ENCODE measurements around the gene SPHK2.

The SPHK2 gene

DNA sequence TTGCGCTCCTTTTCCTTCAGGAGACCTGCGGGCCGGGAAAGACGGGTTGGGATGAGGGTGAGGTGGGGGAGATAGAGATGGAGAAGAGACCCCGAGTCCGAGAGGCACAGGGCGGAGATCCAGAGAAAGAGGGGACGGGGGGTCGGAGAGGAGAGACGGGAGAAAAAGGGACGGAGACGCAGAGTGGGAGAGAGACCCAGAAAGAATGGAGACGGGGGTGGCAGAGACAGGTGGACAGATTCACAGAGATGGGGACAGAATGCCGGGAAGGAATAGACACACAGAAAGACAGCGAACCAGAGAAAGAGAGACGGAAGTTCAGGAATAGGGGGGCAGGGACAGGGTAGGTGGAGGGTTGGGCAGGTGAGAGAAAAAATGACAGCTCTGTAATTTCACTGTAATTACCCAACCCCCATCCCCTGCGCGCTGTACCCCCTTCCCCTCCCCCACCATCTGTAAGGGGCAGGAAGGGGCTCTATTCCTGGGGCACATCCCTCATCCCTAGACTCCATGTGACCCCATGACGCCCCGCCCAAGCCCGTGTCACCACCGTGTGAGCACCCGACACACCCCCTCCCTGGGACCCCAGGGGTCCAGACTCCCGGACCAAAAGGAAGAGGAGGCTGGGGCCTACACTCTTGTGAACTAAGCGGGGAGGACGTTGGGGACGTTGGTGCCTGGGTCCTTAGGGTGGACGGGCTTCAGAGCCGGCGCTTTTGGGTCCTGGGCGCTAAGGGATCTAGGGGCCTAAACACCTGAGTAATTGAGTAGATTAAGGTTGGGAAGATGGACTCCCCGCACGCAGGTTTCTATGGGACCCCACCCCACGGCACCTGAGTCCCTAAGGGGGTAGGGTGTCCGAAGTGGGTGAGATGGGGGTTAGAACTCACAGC is 16.9 kb downstream of the SPHK2 start:
- peak in 37 of 56 donors; percentile 17 to 70 (median 47) for DNase-seq

DNA sequence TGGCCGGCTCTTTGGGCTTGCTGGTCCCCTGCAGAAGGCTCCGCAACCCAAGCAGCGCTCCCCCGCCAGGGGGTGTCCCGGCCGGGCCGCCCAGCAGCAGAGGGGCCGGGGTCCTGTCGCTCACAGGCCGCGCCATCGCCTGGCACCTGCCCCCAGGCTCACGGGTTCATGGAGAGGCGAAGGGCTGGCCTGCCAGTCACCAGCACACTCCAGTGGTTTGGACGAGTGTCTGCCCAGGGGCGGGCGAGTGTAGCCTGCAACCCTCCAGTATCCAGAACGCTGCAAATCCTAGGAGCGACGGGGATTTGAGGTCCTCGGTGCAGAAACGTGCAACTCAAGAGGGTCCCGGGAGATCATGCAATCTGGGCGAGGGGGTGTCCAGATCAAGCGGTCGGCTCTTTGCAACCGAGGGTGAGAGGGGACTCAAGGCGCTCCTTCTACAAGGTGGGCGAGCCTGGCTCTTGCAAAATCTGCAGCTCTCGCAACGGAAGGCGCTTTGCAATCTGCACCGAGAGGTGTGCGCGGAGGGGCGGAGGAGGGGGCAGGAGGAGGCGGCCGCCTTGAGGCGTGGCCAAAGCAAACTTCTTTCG is 17.6 kb downstream of the SPHK2 start, which contains the start of gene DBP:
DBP (minus strand) TSS at position 521 of the 590 bp plus-strand sequence; CDS start at position 136, 385 bp downstream.
- DNase-seq = peak in 21 of 56 donors; percentile 45 to 80 (median 67)

DNA sequence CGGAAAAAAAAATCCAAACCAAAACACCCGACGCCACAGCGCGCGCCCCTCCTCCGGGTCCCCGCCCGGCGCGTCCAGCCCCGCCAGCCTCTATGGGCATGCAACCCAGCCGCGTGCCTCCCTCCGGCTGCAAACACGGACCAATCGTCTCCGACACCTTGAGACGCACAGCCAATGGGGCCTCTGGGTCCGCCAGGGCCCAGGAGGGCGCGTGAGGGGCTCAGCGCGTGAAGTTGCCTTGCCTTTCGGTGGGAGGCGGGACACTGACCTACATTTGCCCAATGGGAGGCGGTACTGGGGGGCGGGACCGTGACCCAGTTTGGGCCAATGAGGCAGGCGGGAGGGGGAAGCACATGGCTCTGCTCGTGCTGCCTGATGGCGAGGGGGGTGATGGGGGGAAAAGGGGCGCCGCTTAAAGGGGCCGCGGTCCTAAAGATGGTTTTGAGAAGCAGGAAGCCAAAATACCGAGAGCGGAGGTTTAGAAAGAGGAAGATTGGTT is 18.2 kb downstream of the SPHK2 start:
- peak; percentile 91 to 100 (median 99) for DNase-seq

DNA sequence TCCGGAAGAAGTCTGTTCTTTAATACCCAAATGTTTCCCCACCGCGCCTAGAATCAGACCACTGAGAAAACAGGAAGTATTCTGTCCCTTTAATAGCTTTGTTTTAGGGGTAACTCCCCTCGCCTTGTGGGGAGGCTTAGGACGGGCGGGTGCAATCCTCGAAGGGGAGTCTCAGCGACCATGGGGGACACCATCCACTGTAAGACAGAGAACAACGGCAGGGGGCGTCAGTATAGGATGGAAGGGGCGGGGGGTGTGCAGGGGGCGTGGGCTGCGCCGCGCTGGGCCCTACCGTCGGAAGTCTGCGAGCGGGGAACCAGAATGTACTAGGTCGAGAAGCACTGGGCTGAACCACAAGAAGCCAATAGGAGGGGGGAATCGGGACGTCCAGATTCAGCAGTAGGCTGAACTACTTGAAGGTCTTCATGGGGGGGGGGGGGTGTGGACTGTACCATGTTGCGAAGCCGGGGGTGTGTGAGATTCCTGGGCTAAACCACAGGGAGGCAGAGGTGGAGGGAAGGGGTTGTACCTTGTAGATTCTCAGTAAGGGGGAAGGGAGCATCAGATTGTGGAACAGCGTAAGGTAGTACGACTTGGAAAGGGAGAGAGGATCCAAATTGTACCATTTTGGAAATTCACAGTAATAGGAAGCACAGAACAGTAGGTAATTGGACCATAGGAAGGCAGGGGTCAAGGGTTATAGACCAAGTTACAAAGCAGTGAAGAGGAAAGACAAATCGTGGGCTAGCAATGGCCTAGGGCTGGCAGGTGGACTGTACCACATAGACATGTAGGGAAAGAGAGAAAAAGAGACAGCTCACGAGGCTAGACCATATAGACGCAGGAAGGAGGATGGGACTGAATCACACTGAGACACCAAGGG is 18.9 kb downstream of the SPHK2 start:
- DNase-seq = peak; percentile 46 to 96 (median 85)

DNA sequence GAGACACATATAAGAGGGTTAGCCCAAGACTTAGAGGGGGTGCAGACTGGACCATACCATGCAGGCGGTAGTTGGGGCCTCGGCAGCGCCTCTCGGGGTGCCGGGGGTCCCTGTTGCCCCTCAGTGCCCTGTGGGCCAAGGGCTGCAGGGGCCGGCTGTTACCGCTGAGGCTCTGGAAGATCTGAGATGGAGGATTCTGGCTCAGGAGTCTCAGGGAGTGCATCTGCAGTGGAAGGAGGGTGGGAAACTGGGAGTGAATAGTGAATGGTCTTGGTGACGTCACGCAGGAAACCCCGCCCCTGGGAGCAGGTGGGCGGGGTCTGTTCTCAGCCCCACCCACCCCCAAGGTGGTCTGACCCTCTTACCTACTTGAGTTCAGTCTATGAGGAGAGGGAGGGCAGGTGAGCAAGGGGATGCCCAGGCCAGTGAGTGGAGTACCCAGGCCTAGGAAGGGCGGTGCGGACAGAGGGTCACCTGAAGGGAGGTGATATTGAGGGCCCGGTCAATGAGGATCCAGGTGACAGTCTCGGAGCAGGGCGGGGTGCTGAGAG is 19.6 kb downstream of the SPHK2 start:
- peak in 4 of 56 donors; percentile 20 to 39 (median 32) for DNase-seq

DNA sequence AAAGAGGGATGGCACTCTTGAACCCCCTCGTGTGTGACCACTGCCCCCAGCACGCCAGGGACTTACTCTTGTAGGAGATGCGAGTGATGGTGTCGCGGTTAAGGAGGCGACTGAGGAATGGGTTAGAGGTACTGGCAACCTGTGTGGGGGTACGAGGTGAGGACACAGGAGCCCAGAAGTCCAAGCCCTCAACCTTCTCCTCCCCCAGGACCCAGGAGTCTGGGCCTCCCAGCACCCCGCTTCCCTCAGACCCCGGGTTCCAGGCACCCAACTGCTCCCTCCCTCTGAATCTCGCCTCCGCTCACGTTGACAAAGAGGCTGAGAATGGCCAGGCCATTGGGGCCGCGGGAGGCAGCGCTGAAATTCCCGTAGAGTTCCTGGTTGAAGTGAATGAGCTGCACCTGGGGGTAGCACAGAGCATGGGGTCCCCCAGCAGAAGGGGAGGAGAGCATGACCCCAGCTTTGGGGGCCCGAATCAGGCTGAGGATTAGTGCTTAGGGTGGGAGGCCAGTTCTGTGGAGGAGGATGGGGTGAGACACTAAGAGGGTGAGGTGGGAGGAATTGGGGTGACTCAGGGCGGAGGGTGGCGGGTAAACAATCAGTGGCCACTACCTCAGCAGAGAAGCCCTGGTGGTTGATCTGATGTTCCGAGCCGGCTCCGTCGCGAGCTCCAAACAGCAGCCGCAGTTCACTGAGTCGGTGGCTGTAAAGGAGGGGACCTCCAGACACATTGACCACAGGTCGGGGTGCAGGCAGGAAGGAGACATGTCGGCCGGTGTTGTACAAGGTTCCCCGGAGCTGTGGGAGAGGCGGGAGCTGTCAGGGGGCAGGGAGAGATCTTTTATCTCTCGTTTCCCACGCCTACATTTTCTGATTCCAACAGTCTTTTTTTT is 20.4 kb downstream of the SPHK2 start:
- no peak for DNase-seq

DNA sequence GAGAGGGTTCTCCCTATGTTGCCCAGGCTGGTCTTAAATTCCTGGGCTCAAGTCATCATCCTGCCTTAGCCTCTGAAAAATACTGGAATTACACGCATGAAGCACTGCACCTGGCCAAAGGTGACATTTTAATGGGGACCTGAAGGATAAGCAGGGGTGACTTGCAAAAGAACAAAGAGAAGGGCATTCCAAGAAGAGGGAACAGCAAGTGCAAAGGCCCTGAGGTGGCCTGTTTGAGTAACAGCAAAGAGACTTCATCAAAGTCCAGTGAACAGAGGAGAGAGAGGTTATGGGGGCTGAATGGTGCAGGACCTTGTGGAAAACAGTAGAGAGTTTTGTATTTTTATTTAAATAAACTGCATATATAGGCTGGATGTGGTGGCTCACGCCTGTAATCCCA is 22.5 kb downstream of the SPHK2 start:
- no peak for DNase-seq

DNA sequence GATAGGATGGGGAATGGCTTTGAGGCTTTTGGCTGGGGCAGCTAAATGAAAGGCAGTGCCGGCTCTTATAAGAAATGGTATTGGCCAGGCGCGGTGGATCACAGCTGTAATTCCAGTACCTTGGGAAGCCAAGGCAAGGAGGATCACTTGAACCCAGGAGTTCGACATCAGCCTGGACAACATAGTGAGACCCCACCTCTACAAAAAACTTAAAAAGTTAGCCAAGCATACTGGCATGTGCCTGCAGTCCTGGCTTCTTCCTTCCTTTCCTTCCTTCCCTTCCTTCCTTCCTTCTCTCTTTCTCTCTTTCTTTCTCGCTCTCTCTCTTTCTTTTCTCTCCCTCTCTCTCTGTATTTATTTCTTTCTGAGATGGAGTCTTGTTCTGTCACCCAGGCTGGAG is 23.6 kb downstream of the SPHK2 start:
- DNase-seq = no peak

DNA sequence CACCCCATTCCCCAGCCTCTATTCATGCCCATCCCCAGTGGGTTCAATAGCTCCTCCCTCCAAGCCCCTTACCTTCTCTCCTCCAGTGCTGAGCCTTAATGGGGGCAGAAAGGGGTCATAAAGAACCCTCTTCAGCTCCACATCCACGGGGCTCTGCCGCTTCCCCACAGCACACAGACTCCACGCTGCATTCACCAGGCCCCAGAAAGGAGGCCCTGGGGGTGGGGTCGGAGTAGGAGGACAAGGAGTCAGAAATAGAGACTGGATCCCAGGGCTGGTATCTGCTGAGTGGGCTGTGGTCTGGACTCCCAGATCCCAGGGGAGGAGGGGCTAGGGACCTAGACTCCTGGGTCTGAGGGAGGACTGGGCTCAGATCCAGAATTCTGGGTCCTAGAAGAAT is 25.0 kb downstream of the SPHK2 start:
- DNase-seq = peak in 3 of 56 donors; percentile 22 to 52 (median 43)

DNA sequence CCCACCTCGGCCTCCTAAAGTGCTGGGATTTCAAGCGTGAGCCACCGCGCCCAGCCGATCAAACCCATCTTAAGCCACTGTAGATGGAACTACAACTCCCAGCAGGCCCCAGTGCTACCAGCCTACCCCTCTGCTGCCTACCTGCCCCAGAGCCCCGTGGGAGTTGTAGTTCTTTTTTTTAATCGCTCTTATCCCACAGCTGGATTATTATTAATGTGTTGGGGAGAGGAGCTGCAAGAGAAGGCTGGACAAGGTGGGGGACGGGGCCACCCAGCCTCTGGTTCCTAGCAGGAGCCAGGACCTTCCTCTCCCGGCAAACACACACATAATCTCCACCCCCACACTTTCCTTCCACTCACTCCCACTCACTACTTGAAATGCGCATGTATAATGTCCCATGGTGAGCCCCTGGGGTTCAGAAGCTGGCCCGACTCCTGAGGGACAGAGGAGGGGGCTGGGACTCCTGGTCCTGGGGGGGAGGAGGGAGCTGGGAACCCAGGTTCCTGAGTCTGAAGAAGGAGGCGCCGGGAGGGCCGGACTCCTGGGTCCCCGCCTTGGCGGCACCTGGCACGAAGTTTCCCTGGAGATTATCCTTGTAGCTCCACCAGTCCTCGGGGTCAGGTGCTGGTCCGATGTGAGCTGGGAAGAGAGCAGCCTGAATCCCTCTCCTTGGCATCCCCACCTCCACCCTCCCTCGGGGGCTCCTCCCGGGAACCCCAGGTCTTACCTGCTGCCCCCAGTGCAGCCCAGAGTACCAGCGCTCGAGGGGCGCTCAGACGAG is 25.7 kb downstream of the SPHK2 start:
- peak in 55 of 56 donors; percentile 26 to 90 (median 72) for DNase-seq

DNA sequence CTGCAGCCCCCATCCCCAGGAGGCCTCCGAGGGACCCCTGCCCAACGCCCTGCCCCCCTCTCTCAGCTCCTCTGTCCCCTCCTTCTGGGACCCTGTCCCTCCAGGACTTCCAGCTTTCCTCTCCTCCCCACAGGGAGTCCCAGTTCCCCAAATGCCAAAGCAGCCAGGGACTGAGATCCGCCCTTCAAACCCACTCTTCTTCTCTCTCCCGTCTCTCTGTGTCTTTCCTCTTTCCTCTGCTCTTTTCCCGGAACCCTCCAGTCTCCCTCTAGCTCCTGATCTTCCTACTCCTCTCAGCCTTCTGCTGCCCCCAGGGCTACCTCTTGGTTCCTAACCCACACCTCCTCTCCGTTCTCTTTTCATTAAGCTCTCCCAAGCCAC is 26.3 kb downstream of the SPHK2 start:
- peak in 6 of 56 donors; percentile 39 to 67 (median 46) for DNase-seq

DNA sequence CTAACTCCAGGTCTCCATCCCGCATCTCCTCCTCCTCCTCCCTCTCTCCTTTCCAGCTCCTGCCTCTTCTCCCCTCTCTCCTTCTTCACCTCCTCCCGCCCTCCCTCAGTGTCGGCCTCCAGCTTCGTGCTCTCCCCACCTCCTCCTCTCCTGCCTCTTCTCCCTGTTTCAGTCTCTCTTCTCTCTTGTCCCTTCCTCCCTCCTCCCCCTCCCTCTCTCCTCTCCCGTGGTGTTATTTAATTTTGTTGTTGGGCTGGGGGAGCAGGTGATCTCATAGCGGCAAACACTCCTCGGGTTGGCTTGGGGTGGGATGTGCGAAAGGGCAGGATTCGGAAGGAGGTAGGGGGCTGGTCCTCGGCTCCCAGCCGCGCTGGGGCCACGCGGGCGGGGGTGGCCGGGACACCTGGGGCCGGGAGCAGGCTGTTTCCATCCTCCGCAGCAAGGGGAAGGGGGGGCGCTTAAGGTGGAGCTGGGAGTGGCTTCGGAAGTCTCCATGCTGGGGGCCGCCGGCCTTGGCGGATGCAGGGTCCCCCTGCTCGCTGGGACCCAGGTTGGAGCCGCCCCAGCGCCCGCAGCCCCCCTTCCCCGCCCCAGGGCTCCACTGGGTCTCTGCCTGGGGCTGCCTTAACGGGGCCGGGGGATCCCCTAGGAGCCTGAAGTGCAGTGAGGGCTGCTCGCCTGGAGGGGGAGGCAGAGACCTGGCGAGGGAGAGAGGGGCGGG is 26.9 kb downstream of the SPHK2 start, which contains the start of gene CA11:
CA11 (minus strand) TSS at position 187 of the 721 bp plus-strand sequence. CDS start 555 bp downstream, outside the sequence.
- peak in 54 of 56 donors; percentile 62 to 93 (median 87) for DNase-seq

DNA sequence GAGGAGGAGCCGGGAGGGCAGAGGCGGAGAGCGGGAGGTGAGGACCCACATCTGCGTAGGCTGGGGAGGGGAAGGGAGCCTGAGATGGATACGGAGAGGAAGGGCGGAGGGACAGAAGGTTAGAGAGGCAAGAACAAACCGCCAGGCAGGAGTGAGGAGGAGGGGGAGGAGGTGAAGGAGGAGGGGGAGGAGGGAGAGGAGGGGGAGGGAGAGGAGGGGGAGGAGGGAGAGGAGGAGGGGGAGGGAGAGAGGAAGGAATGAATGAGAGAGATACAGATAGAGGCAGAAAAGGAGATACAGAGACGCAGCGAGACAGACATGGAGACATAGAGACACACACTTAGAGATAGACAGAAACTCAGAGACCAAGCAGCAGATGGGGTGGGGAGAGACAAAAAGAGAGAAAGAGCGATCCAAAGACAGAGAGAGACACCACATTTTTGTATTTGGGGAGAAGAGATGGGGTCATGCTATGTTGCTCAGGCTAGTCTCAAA is 27.5 kb downstream of the SPHK2 start:
- peak in 1 of 56 donors; percentile 73 for DNase-seq

DNA sequence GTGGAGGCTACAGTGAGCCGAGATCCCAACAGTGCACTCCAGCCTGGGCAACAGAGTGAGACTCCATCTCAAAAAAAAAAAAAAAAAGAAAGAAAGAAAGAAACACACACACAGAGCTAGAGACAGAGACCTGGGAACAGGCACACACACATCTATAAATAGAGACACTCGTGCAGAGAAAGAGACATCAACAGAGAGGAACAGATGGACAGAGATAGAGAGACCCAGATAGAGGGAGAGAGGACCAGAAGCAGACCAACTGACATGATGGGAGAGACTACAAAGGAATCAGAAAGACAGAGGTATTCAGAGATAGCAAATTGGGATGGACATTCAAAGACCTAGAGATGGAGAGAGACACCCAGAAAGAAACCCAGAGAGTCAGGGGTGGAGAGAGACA is 28.8 kb downstream of the SPHK2 start:
- DNase-seq = no peak

DNA sequence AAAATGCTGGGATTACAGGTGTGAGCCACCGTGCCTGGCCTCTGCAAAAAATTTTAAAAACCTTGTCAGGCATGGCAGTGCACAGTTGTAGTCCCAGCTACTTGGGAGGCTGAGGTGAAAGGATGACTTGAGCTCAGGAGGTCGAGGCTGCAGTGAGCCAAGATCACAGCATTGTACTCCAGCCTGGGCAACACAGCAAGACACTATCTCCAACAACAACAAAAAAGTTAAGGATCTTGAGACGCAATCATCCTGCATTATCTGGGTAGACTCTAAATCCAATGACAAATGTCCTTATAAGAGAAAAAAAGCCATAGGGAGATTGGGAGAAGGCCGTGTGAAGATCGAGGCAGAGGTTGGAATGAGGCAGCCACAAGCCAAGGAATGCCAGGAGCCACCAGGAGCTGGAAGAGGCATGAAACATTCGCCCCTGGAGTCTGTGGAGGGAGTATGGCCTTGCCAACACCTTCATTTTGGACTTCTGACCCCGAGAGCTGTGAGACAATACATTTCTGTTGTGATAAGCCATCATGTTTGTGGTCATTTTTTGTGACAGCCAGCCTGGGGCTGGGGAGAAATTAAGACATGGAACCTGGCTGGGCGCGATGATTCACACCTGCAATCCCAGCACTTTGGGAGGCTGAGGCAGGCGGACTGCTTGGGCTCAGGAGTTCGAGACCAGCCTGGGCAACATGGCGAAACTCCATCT is 31.8 kb downstream of the SPHK2 start:
- no peak for DNase-seq

DNA sequence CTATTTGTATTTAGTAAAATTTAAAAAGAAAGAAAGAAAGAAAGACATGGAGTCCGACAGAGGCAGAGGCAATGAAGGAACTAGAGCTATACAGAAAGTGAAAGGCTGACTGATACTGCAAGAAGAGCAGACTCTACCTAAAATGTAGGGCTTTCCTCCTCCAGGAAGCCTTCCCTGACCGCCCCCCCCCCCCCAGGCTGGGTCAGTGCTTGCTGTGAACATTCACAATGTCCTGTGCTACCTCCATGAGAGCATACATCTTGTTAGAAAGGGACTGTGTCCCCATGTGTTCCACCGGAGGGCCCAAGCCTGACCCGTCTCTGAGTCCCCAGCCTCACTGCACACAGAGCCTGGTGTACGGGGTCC is 32.4 kb downstream of the SPHK2 start:
- DNase-seq = no peak

DNA sequence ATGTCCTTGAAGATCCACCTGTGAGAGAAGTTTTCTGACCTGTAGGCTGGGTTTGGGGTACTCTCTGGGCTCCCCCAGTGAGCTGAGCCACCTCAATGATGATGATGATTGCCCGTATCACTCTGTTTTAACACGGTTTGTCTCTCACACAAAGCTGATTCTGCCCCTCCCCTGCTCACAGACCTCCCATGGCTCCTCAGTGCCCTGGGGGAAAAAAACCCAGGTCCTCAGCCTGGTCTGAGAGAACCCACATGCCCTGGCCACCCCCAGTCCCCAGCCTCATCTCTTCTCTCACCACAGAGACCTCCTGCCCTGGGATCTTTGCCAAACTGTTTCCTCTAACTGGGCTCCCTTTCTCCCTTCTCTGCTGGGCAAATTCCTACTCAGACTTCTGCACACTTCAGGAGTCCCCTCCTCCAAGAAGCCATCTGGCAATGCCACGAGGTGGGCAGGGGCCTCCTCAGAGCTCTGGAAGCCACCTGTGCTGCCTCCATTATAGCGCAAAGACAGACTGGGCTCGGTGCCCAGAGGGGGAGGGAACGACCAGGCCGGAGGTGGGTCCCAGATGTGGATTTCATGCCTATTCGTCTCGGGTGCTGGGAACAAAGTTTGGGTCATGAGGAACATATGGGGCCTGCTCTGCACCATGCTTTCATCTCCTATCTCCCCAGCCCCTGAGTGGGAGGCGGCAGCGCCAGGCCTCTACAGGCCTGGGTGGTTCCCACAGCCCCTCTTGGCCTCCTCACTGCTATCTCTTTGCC is 35.2 kb downstream of the SPHK2 start:
- DNase-seq = no peak
